Measurements from ENCODE around the gene SHTN1.

Gene SHTN1

DNA sequence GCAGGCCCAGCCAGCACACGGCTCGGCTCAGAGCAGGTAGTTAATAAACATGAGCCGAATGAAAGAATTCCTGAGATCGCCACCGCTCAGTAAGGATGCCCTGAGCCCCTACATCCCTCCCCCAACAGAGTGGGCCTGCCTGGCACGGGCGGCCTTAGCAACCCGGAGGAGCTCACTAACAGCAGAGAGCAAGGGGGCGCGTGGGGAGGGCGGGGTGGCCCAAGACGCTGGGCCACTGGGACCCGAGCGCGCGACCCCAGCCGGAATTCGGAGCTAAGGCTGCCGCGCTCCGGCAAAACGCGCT lies 156.1 kb downstream of the SHTN1 start:
- H3K27ac ChIP-seq, result peak overlapping the region; percentile 86
- TF ChIP-seq, protein P1, sequence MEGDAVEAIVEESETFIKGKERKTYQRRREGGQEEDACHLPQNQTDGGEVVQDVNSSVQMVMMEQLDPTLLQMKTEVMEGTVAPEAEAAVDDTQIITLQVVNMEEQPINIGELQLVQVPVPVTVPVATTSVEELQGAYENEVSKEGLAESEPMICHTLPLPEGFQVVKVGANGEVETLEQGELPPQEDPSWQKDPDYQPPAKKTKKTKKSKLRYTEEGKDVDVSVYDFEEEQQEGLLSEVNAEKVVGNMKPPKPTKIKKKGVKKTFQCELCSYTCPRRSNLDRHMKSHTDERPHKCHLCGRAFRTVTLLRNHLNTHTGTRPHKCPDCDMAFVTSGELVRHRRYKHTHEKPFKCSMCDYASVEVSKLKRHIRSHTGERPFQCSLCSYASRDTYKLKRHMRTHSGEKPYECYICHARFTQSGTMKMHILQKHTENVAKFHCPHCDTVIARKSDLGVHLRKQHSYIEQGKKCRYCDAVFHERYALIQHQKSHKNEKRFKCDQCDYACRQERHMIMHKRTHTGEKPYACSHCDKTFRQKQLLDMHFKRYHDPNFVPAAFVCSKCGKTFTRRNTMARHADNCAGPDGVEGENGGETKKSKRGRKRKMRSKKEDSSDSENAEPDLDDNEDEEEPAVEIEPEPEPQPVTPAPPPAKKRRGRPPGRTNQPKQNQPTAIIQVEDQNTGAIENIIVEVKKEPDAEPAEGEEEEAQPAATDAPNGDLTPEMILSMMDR (conservative IDR thresholded peaks at IDR 0.05), result no peak
- no peak for TF ChIP-seq ZFX (IDR thresholded peaks at IDR 0.05)

DNA sequence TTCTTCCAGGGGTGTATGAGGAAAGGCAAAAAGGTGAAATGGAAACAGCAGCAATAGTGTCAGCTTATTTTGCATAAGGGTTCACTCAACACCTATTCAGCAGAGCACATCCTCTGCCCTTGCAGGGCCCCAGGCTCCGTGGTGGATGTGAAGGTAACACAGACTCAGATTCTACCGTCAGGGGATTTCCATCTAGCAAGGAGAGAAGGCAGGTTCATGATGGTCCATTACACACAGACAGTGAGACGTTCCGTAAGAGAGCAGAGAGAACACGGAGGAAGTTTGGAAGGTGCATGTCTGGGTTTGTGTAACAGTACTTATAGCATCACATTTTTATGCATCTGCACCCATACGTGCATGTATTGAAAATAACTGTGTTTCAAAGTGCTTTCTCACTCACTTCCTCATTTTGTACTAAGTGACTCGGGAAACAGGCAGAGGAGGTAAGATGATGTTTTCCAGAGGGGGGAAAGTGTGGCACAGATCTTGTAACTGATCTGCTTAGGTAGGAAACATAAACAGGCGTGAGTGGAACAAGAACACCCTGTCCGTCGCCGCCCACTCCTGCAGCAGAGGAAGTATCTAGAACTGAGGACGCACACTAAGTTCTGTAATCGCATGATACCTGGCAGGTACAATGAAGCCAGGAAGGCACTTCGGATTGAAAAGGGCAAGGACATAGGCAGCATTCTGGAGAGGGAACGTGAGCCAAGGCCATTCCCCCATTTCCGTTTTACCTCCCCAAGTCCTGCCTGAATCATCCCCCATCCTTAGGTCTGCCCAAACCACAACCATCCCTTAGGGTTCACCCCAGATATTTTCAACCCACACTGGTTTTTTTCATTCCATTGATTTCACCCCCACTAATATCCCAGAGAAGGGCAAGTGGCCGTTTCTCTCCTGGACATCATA lies 156.7 kb downstream of the SHTN1 start:
- TF ChIP-seq, protein P1 (conservative IDR thresholded peaks at IDR 0.05), result no peak
- no peak for TF ChIP-seq ZFX (IDR thresholded peaks at IDR 0.05)
- H3K27ac ChIP-seq, result peak overlapping the region; percentile 86

DNA sequence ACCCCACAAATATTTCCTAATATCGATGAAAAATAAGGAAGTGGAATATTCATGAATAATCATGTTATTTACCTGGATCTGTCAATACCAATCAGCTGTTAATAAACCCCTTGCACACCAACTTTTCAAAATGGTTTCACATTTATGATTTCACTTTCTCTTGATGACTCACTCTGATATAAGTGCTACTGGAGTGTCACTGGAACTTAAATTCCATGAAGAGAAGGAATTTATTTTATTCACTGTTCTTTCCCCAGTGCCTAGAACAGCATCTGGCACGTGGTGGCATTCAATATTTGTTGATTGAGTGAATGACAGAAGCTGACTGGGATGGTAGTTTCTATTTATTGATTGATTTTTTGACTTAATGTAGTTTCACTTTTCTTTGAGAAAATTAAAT lies 159.2 kb downstream of the SHTN1 start:
- TF ChIP-seq ZFX (IDR thresholded peaks at IDR 0.05), result no peak
- TF ChIP-seq, protein P1 (conservative IDR thresholded peaks at IDR 0.05), result no peak
- no peak overlapping the region for H3K27ac ChIP-seq

DNA sequence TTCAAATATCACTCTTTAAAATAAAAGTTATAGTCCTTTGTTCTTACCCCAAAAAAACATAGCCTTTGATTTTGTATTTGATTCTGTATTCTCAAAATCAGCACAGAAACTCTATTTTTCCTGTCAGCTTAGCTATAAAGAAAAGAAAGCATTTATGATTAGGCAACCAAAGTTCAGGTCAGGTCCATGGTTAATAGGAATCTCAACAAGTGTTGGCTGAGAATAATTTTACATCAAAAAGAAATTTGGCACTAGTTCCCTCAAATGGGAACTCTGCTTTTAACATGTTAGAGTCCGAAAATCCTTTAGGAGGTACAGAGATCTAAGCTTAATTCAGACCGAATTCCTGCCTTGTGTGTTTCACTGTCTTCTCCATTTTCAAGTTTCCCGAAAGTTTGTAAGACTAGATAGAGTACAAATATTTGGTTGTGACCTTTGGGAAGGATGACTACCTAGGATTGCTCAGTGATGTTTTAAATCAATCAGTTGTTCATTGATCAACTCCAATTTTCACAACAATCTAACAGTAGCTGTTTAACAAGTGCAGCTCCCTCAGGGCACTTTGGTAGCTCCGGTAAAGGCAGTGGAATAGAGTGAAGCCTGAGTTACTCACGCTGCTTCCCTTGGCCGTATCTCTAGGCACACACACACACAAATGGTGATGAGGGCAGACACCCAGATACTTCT lies 164.5 kb downstream of the SHTN1 start:
- TF ChIP-seq ZFX (IDR thresholded peaks at IDR 0.05), result no peak
- TF ChIP-seq, protein P1 (conservative IDR thresholded peaks at IDR 0.05), result no peak
- no peak overlapping the region for H3K27ac ChIP-seq

DNA sequence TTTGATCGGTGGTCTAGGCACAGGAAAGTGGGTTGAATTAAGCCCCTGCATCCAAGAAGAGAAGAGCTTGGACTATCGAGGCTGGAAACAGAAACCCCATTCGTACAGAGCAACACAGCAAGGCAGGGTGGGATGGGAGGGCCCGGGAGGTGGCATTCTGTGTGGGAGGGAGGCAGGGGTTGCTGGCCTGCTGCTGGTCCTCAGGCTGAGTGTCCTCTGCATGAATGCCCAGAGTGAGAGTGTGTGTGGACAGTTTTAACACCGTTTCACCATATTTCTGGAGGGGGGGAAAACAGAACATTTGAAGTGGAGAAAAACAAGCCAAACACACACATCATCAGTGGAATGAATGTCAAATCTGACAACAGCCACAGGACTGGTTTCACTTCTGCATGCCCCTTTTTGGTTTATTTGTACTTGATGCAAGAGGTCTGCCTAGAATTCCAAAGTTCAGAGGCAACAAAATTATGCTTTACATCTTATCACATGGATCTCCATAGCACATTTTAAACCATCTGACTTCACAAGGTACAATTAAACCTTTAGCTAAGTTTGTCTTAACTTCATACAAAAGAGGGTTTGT lies 166.8 kb downstream of the SHTN1 start:
- H3K27ac ChIP-seq, result no peak overlapping the region
- TF ChIP-seq, protein P1 (conservative IDR thresholded peaks at IDR 0.05), result no peak
- TF ChIP-seq ZFX (IDR thresholded peaks at IDR 0.05), result no peak

DNA sequence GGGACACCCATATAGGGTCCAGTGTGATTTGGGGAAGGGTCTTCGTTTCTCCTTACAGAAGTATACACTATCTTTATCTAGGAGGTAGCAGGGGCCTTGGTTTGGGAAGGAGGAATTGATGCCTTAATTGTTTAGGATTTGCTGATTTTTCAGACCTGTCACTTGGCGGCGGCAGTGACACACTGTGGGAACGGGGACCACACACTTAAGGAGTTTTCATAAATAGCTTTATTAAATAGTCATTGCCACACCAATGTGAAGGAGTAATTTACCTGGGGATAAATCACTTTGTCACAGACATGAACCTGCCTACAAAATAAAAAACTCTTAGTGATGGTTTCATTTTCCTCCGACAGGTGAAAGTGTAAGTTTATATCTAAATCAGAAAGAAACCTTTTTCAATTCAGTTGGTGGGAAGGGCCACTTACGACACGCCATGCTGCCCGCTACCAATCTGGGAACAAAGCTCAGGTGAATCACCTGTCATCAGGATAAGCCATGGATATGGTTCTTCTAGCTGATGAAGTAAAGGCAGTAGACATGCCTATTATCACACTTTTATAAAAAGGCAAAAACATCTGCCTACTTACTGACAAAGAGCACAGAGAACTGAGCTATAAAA lies 168.0 kb downstream of the SHTN1 start:
- no peak for TF ChIP-seq ZFX (IDR thresholded peaks at IDR 0.05)
- TF ChIP-seq, protein P1 (conservative IDR thresholded peaks at IDR 0.05), result no peak
- H3K27ac ChIP-seq, result no peak overlapping the region

Measured in C4-2B (cell line).